HepG2 (cell line): ENCODE data around the gene ZBTB9. TPM values are rescaled to one million over a fixed set of nuclear protein-coding genes. Genes with fewer than 3 reads are reported as not detected.

ENCODE experiments used
- AHR ChIP-seq: IDR thresholded peaks from 2 replicates; pipeline ENCODE4 v1.6.1; 2018; ENCODE audit warnings: missing genetic modification reagents, missing compliant biosample characterization
- EED ChIP-seq: sonication (generic); formaldehyde crosslinking; IDR thresholded peaks from 2 replicates; pipeline ENCODE4 v1.5.0; 2020; ENCODE audit warnings: mild to moderate bottlenecking, missing genetic modification reagents
- GABPB1 ChIP-seq: IDR thresholded peaks from 2 replicates; pipeline ENCODE4 v1.6.1; 2016; ENCODE audit warnings: mild to moderate bottlenecking, missing genetic modification reagents, moderate library complexity, missing compliant biosample characterization
- KDM4B ChIP-seq: sonication (generic); formaldehyde crosslinking; IDR thresholded peaks from 2 replicates; pipeline ENCODE4 v1.4.0; 2020; ENCODE audit warnings: missing genetic modification reagents
- LCORL ChIP-seq, 2 experiments: fragments of 450-650 bp in 1 of 2; sonication (generic) in 1 of 2; formaldehyde crosslinking in 1 of 2; IDR thresholded peaks; 2 replicates each; pipeline versions ENCODE4 v1.5.0 to v1.6.1; 2017 to 2020; ENCODE audit warnings: antibody characterized with exemption in 1 of 2, missing genetic modification reagents in 1 of 2
- MIER2 ChIP-seq: IDR thresholded peaks from 2 replicates; pipeline ENCODE4 v1.6.1; 2016; ENCODE audit warnings: missing biosample characterization, missing genetic modification reagents
- NR2F2 ChIP-seq: IDR thresholded peaks from 2 replicates; pipeline ENCODE4 v1.6.1; 2012; ENCODE audit warnings: low read depth, inconsistent platforms, borderline replicate concordance
- PTBP1 ChIP-seq: fragments of 200-400 bp; formaldehyde crosslinking; IDR thresholded peaks from 2 replicates; pipeline ENCODE4 v1.6.1; 2018; ENCODE audit warnings: low read length, low read depth; ENCODE audit not compliant: poor library complexity, severe bottlenecking
- XBP1 ChIP-seq: sonication (generic); formaldehyde crosslinking; IDR thresholded peaks from 2 replicates; pipeline ENCODE4 v1.5.0; 2020; ENCODE audit warnings: missing genetic modification reagents
- YEATS2 ChIP-seq: sonication (generic); formaldehyde crosslinking; IDR thresholded peaks from 2 replicates; pipeline ENCODE4 v1.4.0; 2020; ENCODE audit warnings: missing genetic modification reagents, borderline replicate concordance
- ZNF232 ChIP-seq: sonication (generic); formaldehyde crosslinking; IDR thresholded peaks from 2 replicates; pipeline ENCODE4 v1.4.0; 2020; ENCODE audit warnings: missing genetic modification reagents, borderline replicate concordance
- ZNF253 ChIP-seq: sonication (generic); formaldehyde crosslinking; IDR thresholded peaks from 2 replicates; pipeline ENCODE4 v1.8.0; 2022; ENCODE audit warnings: mild to moderate bottlenecking, missing genetic modification reagents, borderline replicate concordance
- ZNF670 ChIP-seq: sonication (generic); formaldehyde crosslinking; IDR thresholded peaks from 2 replicates; pipeline ENCODE4 v1.8.0; 2022; ENCODE audit warnings: mild to moderate bottlenecking, missing genetic modification reagents, borderline replicate concordance
- ZNF678 ChIP-seq: sonication (generic); formaldehyde crosslinking; IDR thresholded peaks from 2 replicates; pipeline ENCODE4 v1.4.0; 2020; ENCODE audit warnings: mild to moderate bottlenecking, missing genetic modification reagents
- ZNF747 ChIP-seq: sonication (generic); formaldehyde crosslinking; IDR thresholded peaks from 2 replicates; pipeline ENCODE4 v1.8.1; 2023; ENCODE audit warnings: missing genetic modification reagents, mild to moderate bottlenecking, borderline replicate concordance
- ZNF790 ChIP-seq: sonication (generic); formaldehyde crosslinking; IDR thresholded peaks from 2 replicates; pipeline ENCODE4 v1.8.0; 2022; ENCODE audit warnings: missing genetic modification reagents, mild to moderate bottlenecking, borderline replicate concordance
- polyA plus RNA-seq, 8 experiments: library from polyadenylated mRNA; depleted of rRNA in 3 of 8; stranded (reverse) in 7 of 8; unstranded in 1 of 8; fragments of >200 nt; fragmentation: Illumina TruSeq in 4 of 8; extraction: Trizol in 4 of 8; gene quantifications; 2 replicates each; pipeline versions ENCODE4 v1.2.1 to v1.2.3, GENCODE V29; 2011 to 2016; ENCODE audit warnings: low read depth in 4 of 8, missing spikeins in 1 of 8, mixed read lengths in 1 of 8; ENCODE audit not compliant: insufficient read depth in 1 of 8
- total RNA-seq, 5 experiments: library from RNA; depleted of rRNA; stranded (reverse); fragments of >200 nt; fragmentation: Illumina TruSeq; extraction: Trizol; gene quantifications; 2 replicates each; pipeline ENCODE4 v1.2.3, GENCODE V29; 2016; ENCODE audit warnings: low read depth in 1 of 5
- TF ChIP-seq, protein P1 (sequence below): IDR thresholded peaks from 2 replicates; pipeline ENCODE4 v1.6.1; 2016; ENCODE audit warnings: control low read depth
- TF ChIP-seq, protein P2 (sequence below): sonication (generic); formaldehyde crosslinking; IDR thresholded peaks from 2 replicates; pipeline ENCODE4 v1.8.0; 2022; ENCODE audit warnings: mild to moderate bottlenecking, missing genetic modification reagents, moderate library complexity
- TF ChIP-seq, protein P3 (sequence below): IDR thresholded peaks from 2 replicates; pipeline ENCODE4 v1.6.1; 2016; ENCODE audit warnings: missing compliant biosample characterization, missing genetic modification reagents, borderline replicate concordance
- TF ChIP-seq, protein P4 (sequence below): sonication (generic); formaldehyde crosslinking; IDR thresholded peaks from 2 replicates; pipeline ENCODE4 v1.5.0; 2020; ENCODE audit warnings: missing genetic modification reagents
- TF ChIP-seq, protein P5 (sequence below): fragments of 450-650 bp; IDR thresholded peaks from 2 replicates; pipeline ENCODE4 v1.6.1; 2017

ZBTB9 gene
- total and polyA plus RNA-seq, 2 of the 13 experiments (the other 11 are each of a cell fraction or from before 2014, with no cell fraction given): 5.3 to 9.2 TPM

DNA sequence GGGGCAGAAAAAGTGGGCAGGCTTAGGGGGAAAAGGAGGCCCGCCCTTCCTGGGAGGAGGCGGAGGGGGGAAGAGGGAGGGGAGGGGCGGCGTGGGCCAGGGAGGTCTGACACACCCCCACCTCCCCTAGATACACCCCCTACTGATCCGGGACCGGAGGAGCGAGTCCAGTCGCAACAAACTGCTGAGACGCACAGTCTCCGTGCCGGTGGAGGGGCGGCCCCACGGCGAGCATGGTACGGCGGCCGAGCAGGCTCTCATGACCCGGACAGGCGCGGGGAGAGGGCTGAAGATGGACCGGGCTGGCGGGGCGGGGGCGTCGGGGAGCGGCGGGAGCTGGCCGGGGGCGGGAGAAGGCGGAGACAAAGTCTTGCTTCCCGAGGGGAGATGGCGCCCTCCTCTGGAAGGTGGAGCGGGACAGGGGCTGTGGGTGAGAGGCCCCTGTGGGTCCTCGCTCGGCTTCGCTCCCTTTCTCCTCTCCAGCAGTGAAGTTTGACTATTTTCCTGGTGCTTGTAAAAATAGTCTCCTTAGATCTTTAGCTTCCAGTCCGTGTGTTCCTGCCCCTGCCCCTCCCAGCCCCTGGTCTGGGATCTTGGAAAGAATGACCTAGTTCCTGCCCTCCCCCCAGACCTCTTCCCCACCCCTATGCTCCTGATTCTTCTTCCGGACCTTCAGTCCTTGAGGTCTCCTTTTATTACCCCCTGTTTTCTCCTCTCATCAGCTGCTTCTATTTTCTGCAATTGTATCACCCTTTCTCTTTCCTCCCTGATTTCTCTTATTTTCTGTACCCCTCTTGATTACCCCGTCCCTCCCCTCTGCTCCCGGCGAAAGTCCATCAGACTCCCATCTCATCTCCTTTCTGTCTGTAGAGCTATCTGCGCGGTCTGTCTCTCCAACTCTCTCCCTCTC is 28.5 kb upstream of the ZBTB9 start (continued):
- TF ChIP-seq PTBP1 (no peak), KDM4B (peak; percentile 44; the same call in 1 of the 2 replicates), EED (CRISPR knock-in tag) (no peak), ZNF670 (CRISPR knock-in tag) (no peak), ZNF232 (CRISPR knock-in tag) (no peak), GABPB1 (peak; percentile 81), NR2F2 (no peak), XBP1 (no peak), LCORL (IDR thresholded peaks at IDR 0.05) (no peak), LCORL (CRISPR knock-in tag; IDR thresholded peaks at IDR 0.05) (peak; percentile 79), ZNF747 (peak; percentile 47; the same call in 1 of the 2 replicates), AHR (peak; percentile 93; the same call in 1 of the 2 replicates), ZNF790 (CRISPR knock-in tag) (no peak), MIER2 (CRISPR knock-in tag) (peak; percentile 52; the same call in 1 of the 2 replicates), ZNF253 (CRISPR knock-in tag) (no peak), YEATS2 (peak; percentile 60; the same call in 1 of the 2 replicates), ZNF678 (no peak)
- TF ChIP-seq, protein P1, sequence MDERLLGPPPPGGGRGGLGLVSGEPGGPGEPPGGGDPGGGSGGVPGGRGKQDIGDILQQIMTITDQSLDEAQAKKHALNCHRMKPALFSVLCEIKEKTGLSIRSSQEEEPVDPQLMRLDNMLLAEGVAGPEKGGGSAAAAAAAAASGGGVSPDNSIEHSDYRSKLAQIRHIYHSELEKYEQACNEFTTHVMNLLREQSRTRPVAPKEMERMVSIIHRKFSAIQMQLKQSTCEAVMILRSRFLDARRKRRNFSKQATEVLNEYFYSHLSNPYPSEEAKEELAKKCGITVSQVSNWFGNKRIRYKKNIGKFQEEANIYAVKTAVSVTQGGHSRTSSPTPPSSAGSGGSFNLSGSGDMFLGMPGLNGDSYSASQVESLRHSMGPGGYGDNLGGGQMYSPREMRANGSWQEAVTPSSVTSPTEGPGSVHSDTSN (CRISPR knock-in tag): no peak
- TF ChIP-seq, protein P2, sequence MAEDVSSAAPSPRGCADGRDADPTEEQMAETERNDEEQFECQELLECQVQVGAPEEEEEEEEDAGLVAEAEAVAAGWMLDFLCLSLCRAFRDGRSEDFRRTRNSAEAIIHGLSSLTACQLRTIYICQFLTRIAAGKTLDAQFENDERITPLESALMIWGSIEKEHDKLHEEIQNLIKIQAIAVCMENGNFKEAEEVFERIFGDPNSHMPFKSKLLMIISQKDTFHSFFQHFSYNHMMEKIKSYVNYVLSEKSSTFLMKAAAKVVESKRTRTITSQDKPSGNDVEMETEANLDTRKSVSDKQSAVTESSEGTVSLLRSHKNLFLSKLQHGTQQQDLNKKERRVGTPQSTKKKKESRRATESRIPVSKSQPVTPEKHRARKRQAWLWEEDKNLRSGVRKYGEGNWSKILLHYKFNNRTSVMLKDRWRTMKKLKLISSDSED: no peak
- TF ChIP-seq, protein P3, sequence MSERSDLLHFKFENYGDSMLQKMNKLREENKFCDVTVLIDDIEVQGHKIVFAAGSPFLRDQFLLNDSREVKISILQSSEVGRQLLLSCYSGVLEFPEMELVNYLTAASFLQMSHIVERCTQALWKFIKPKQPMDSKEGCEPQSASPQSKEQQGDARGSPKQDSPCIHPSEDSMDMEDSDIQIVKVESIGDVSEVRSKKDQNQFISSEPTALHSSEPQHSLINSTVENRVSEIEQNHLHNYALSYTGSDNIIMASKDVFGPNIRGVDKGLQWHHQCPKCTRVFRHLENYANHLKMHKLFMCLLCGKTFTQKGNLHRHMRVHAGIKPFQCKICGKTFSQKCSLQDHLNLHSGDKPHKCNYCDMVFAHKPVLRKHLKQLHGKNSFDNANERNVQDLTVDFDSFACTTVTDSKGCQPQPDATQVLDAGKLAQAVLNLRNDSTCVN (CRISPR knock-in tag): peak; percentile 74; the same call in 1 of the 2 replicates
- TF ChIP-seq, protein P4, sequence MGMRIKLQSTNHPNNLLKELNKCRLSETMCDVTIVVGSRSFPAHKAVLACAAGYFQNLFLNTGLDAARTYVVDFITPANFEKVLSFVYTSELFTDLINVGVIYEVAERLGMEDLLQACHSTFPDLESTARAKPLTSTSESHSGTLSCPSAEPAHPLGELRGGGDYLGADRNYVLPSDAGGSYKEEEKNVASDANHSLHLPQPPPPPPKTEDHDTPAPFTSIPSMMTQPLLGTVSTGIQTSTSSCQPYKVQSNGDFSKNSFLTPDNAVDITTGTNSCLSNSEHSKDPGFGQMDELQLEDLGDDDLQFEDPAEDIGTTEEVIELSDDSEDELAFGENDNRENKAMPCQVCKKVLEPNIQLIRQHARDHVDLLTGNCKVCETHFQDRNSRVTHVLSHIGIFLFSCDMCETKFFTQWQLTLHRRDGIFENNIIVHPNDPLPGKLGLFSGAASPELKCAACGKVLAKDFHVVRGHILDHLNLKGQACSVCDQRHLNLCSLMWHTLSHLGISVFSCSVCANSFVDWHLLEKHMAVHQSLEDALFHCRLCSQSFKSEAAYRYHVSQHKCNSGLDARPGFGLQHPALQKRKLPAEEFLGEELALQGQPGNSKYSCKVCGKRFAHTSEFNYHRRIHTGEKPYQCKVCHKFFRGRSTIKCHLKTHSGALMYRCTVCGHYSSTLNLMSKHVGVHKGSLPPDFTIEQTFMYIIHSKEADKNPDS (CRISPR knock-in tag): 0 out of 2 replicates have a peak, but pooled peaks have one; percentile 31
- TF ChIP-seq, protein P5, sequence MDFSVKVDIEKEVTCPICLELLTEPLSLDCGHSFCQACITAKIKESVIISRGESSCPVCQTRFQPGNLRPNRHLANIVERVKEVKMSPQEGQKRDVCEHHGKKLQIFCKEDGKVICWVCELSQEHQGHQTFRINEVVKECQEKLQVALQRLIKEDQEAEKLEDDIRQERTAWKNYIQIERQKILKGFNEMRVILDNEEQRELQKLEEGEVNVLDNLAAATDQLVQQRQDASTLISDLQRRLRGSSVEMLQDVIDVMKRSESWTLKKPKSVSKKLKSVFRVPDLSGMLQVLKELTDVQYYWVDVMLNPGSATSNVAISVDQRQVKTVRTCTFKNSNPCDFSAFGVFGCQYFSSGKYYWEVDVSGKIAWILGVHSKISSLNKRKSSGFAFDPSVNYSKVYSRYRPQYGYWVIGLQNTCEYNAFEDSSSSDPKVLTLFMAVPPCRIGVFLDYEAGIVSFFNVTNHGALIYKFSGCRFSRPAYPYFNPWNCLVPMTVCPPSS: no peak
